GM21367 (cell line): ENCODE data around the gene RASSF10.

ENCODE experiments used
- ATAC-seq: cut with Tn5 transposase; IDR thresholded peaks from one replicate; pipeline ENCODE4 v1.9.1; 2021; ENCODE audit not compliant: unreplicated experiment

The RASSF10 gene

DNA sequence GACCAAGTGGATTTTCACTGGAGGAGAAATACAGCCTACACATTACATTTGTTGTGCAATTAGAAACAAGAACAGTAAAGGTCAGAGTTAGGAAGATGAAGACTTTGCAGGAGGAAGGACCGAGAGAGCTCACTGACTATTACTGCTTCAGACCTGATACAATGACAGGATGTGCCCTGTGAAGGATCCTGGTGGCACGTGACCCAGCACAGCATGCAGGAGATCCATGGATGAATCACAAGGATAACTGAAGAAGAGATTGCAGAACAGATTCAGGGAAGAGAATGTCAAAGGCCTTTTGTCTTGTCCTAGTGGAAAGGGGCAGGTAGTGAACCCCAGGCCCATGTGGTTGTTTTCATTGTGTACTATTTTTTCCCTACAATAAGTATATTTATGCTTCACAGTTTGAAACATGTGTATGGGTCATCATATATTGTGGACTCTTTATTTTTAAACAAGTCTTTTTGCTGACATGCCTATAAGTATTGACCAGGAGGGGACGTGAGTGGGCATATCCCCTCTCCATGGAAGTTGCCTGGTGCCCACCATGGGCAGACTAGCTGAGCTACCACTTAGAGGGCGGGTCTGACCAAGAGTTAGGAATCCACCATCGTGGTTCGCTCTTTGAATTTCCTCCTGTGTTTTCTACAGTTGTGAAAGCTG, 44.3 kb downstream of the RASSF10 start:
- ATAC-seq: no peak

- ATAC-seq: no peak
These were observed 45.2 kb downstream of the RASSF10 start for GRCh38 chr11:13054278-13054677.

GRCh38 chr11:13055200-13055599, 46.1 kb downstream of the RASSF10 start:
- no peak for ATAC-seq

- ATAC-seq: no peak
These were observed 52.3 kb downstream of the RASSF10 start for GRCh38 chr11:13061294-13061990.
